SK-N-SH (cell line): Measurements from ENCODE around the gene FAM76B. TPM values are rescaled to one million over a fixed set of nuclear protein-coding genes. Genes with fewer than 3 reads are reported as not detected.

Experiments used
- CTCF ChIA-PET: fragments of 300-600, 350-600 bp; formaldehyde crosslinking; extraction: SDS; loops from one replicate; lab custom pipeline; 2021; lab: Yijun Ruan, JAX
- POLR2A ChIA-PET: fragments of 350-600 bp; sonication (Branson Sonifier 250); formaldehyde crosslinking; extraction: SDS; loops from one replicate; lab custom pipeline; 2020; ENCODE audit warnings: antibody characterized with exemption, inconsistent platforms; lab: Yijun Ruan, JAX
- DNase-seq: peaks from one replicate; pipeline ENCODE4 v3.0.0; 2012
- H2AFZ ChIP-seq: fragments of 200-600 bp; sonication (generic); 2 replicates; pipeline ENCODE4 v1.8.1; 2016; ENCODE audit warnings: antibody characterized with exemption, mild to moderate bottlenecking, low read depth
- H3F3A ChIP-seq: fragments of 200-600 bp; sonication (generic); replicated peaks from 2 replicates; pipeline ENCODE3; 2016; ENCODE audit warnings: antibody characterized with exemption, mild to moderate bottlenecking; ENCODE audit not compliant: insufficient read depth
- H3K27ac ChIP-seq, 2 experiments: fragments of 200-500 bp in 1 of 2; fragments of 200-600 bp in 1 of 2; sonication (Bioruptor generic) in 1 of 2; sonication (generic), shearing (Covaris generic) in 1 of 2; 2 replicates each; pipeline versions ENCODE4 v1.5.1 to v1.6.1; 2014 to 2016; ENCODE audit warnings: low read depth in 2 of 2, inconsistent platforms in 1 of 2, low read length in 1 of 2, mild to moderate bottlenecking in 1 of 2, mixed read lengths in 1 of 2
- H3K27me3 ChIP-seq: fragments of 200-600 bp; sonication (generic), shearing (Covaris generic); 2 replicates; pipeline ENCODE4 v1.6.1; 2016; ENCODE audit warnings: mixed run types; ENCODE audit not compliant: insufficient read depth
- H3K36me3 ChIP-seq, 2 experiments: fragments of 200-500 bp in 1 of 2; fragments of 200-600 bp in 1 of 2; sonication (Bioruptor generic) in 1 of 2; sonication (generic) in 1 of 2; replicated peaks in 1 of 2; 2 replicates each; pipeline versions ENCODE3 to v1.5.1; 2014 to 2016; ENCODE audit warnings: low read length in 1 of 2, mild to moderate bottlenecking in 1 of 2; ENCODE audit not compliant: insufficient read depth in 2 of 2, control insufficient read depth in 1 of 2
- H3K4me1 ChIP-seq, 2 experiments: fragments of 200-500 bp in 1 of 2; fragments of 200-600 bp in 1 of 2; sonication (Bioruptor generic) in 1 of 2; sonication (generic), shearing (Covaris generic) in 1 of 2; 2 replicates each; pipeline versions ENCODE4 v1.5.1 to v1.6.1; 2014 to 2016; ENCODE audit warnings: low read depth in 1 of 2, low read length in 1 of 2, mixed run types in 1 of 2; ENCODE audit not compliant: insufficient read depth in 2 of 2, control insufficient read depth in 1 of 2
- H3K4me2 ChIP-seq: fragments of 200-600 bp; sonication (generic), shearing (Covaris generic); 2 replicates; pipeline ENCODE4 v1.6.1; 2017; ENCODE audit warnings: mixed run types
- H3K4me3 ChIP-seq, 2 experiments: fragments of 200-500 bp in 1 of 2; fragments of 200-600 bp in 1 of 2; sonication (Bioruptor generic) in 1 of 2; sonication (generic), shearing (Covaris generic) in 1 of 2; 2 replicates each; pipeline versions ENCODE4 v1.5.1 to v1.8.1; 2014 to 2016; ENCODE audit warnings: low read depth in 2 of 2, inconsistent platforms in 1 of 2, low read length in 1 of 2, mild to moderate bottlenecking in 1 of 2, mixed read lengths in 1 of 2, moderate library complexity in 1 of 2
- H3K79me2 ChIP-seq: fragments of 200-600 bp; sonication (generic); 2 replicates; pipeline ENCODE4 v1.8.1; 2017; ENCODE audit warnings: mild to moderate bottlenecking; ENCODE audit not compliant: insufficient read depth
- H3K9ac ChIP-seq: fragments of 200-600 bp; sonication (generic); 2 replicates; pipeline ENCODE4 v1.6.1; 2017; ENCODE audit warnings: mixed run types
- H3K9me2 ChIP-seq: fragments of 200-600 bp; sonication (generic); 2 replicates; pipeline ENCODE4 v1.6.1; 2017; ENCODE audit warnings: mixed run types
- H3K9me3 ChIP-seq: fragments of 200-600 bp; sonication (generic); 2 replicates; pipeline ENCODE4 v1.6.1; 2017; ENCODE audit warnings: mixed run types, mild to moderate bottlenecking, moderate library complexity
- H4K20me1 ChIP-seq: fragments of 200-600 bp; sonication (generic); 2 replicates; pipeline ENCODE4 v1.6.1; 2017; ENCODE audit warnings: mild to moderate bottlenecking, mixed run types; ENCODE audit not compliant: insufficient read depth
- ELF1 ChIP-seq: IDR thresholded peaks from 2 replicates; pipeline ENCODE4 v1.4.0; 2012
- EZH2phosphoT487 ChIP-seq: fragments of 200-600 bp; sonication (generic); IDR thresholded peaks from 2 replicates; pipeline ENCODE4 v1.6.1; 2017; ENCODE audit warnings: low read depth, mixed run types, mild to moderate bottlenecking, antibody characterized with exemption, moderate library complexity, borderline replicate concordance
- FOXJ3 ChIP-seq: sonication (generic); formaldehyde crosslinking; IDR thresholded peaks from 2 replicates; pipeline ENCODE4 v1.5.1; 2020; ENCODE audit warnings: mild to moderate bottlenecking, missing genetic modification reagents
- GATA2 ChIP-seq: sonication (generic); formaldehyde crosslinking; IDR thresholded peaks from 2 replicates; pipeline ENCODE4 v1.5.0; 2020; ENCODE audit warnings: mild to moderate bottlenecking, missing genetic modification reagents
- MEF2A ChIP-seq: IDR thresholded peaks from 2 replicates; pipeline ENCODE4 v1.4.0; 2012; ENCODE audit warnings: low read depth, borderline replicate concordance
- MXI1 ChIP-seq: IDR thresholded peaks from 2 replicates; pipeline ENCODE4 v1.6.1; 2012; ENCODE audit warnings: mild to moderate bottlenecking, low read depth, low read length, improper control_type of control experiment
- POLR2AphosphoS5 ChIP-seq: IDR thresholded peaks from 2 replicates; pipeline ENCODE4 v1.6.1; 2012; ENCODE audit warnings: low read depth, low read length
- RAD21 ChIP-seq: IDR thresholded peaks from 2 replicates; pipeline ENCODE4 v1.6.1; 2012; ENCODE audit warnings: mild to moderate bottlenecking, low read length
- RCOR1 ChIP-seq: fragments of 150-350 bp; IDR thresholded peaks from 2 replicates; pipeline ENCODE4 v1.6.1; 2017; ENCODE audit warnings: antibody characterized with exemption, low read length
- RXRA ChIP-seq: IDR thresholded peaks from 2 replicates; pipeline ENCODE4 v1.4.0; 2012; ENCODE audit warnings: low read depth, mild to moderate bottlenecking, borderline replicate concordance
- SIN3A ChIP-seq: IDR thresholded peaks from 2 replicates; pipeline ENCODE4 v1.6.1; 2012; ENCODE audit warnings: low read depth, mild to moderate bottlenecking, low read length, moderate library complexity, borderline replicate concordance
- SMC3 ChIP-seq: IDR thresholded peaks from 2 replicates; pipeline ENCODE4 v1.6.1; 2012; ENCODE audit warnings: low read depth, low read length, improper control_type of control experiment
- YY1 ChIP-seq: IDR thresholded peaks from 2 replicates; pipeline ENCODE4 v1.4.0; 2012; ENCODE audit warnings: low read depth, mild to moderate bottlenecking
- WGBS: methylation state at CpG from one replicate; pipeline ENCODE4 v1.1.6; 2017; ENCODE audit warnings: low lambda C conversion rate; 5-methylcytosine and 5-hydroxymethylcytosine counted together
- polyA plus RNA-seq, 3 experiments: library from polyadenylated mRNA; depleted of rRNA; stranded (reverse); fragments of >200 nt; gene quantifications; 2 replicates each; pipeline ENCODE4 v1.2.3, GENCODE V29; 2012
- TF ChIP-seq, protein P1 (sequence below): fragments of 150-350 bp; IDR thresholded peaks from 2 replicates; pipeline ENCODE4 v1.6.1; 2016; ENCODE audit warnings: mild to moderate bottlenecking, low read depth, low read length
- TF ChIP-seq, protein P2 (sequence below): fragments of 150-350 bp; IDR thresholded peaks from 2 replicates; pipeline ENCODE4 v1.6.1; 2017; ENCODE audit warnings: antibody characterized with exemption, low read length, low read depth, borderline replicate concordance
- TF ChIP-seq, protein P3 (sequence below): IDR thresholded peaks from 2 replicates; pipeline ENCODE4 v1.4.0; 2012; ENCODE audit warnings: low read depth, borderline replicate concordance
- TF ChIP-seq, protein P4 (sequence below): fragments of 200-600 bp; sonication (generic); IDR thresholded peaks from 2 replicates; pipeline ENCODE4 v1.6.1; 2017; ENCODE audit warnings: antibody characterized with exemption, mild to moderate bottlenecking, moderate library complexity

FAM76B gene
- polyA plus RNA-seq, 1 of the 3 experiments (the other 2 are of a cell fraction) = 15.4 TPM

GRCh38 chr11:95790123-95790932 is 746 bp upstream of the FAM76B start, which contains the start of gene CEP57 (continued):
- TF ChIP-seq, protein P1, sequence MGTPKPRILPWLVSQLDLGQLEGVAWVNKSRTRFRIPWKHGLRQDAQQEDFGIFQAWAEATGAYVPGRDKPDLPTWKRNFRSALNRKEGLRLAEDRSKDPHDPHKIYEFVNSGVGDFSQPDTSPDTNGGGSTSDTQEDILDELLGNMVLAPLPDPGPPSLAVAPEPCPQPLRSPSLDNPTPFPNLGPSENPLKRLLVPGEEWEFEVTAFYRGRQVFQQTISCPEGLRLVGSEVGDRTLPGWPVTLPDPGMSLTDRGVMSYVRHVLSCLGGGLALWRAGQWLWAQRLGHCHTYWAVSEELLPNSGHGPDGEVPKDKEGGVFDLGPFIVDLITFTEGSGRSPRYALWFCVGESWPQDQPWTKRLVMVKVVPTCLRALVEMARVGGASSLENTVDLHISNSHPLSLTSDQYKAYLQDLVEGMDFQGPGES = peak; percentile 47
- no peak for TF ChIP-seq ELF1
- TF ChIP-seq, protein P2, sequence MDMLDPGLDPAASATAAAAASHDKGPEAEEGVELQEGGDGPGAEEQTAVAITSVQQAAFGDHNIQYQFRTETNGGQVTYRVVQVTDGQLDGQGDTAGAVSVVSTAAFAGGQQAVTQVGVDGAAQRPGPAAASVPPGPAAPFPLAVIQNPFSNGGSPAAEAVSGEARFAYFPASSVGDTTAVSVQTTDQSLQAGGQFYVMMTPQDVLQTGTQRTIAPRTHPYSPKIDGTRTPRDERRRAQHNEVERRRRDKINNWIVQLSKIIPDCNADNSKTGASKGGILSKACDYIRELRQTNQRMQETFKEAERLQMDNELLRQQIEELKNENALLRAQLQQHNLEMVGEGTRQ = no peak
- TF ChIP-seq POLR2AphosphoS5 = peak; percentile 57
- TF ChIP-seq, protein P3, sequence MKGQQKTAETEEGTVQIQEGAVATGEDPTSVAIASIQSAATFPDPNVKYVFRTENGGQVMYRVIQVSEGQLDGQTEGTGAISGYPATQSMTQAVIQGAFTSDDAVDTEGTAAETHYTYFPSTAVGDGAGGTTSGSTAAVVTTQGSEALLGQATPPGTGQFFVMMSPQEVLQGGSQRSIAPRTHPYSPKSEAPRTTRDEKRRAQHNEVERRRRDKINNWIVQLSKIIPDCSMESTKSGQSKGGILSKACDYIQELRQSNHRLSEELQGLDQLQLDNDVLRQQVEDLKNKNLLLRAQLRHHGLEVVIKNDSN = no peak
- TF ChIP-seq RCOR1 = no peak
- TF ChIP-seq MEF2A = no peak
- TF ChIP-seq RAD21 = no peak
- TF ChIP-seq SMC3 = no peak
- no peak for TF ChIP-seq EZH2phosphoT487

DNA sequence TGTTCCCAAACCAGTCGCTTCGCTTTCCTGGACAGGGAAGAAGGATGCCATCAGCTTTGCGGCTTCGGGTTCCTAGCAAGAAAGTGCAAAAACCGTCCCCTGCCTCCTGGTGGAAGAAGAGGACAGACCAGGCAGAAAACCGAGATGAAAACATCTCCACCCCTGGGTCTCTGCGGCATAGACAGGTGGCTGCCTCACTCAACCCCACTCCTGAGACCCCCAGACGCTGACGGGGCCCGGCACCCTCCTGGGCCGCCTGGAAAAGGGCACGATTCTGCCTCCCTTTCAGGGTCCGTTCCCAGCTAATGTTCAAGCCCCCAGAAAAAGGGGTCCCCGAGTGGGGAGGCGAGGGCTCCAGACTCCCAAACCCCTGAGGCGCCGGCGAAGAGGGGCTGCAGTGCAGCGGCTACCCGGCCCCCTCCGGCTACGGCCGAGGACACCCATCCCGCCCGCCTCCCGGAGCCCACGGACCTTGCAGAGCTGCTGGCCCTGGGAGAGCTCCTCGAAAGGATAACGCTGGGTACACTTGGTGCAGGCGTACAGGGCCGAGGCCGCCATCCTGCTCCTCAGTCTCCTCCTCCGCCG is 569 bp downstream of the FAM76B start:
- peaks cover 8 to 31% of the 10 kb centered on the region in 2 experiments for H3K4me1 ChIP-seq
- 3% methylated on average over 14 of the region's 34 CpGs for WGBS
- H3K27ac ChIP-seq = peak overlapping the region; percentile 84 to 97
- H3K9ac ChIP-seq = peak overlapping the region; percentile 93
- H3K36me3 ChIP-seq = peaks cover 34 to 35% of the 10 kb centered on the region in 2 experiments
- H3F3A ChIP-seq = peaks cover 8% of the 10 kb centered on the region
- no peaks in the 10 kb centered on the region for H3K27me3 ChIP-seq
- CTCF ChIA-PET = interaction anchor here (0.6 to 1.6 kb wide), 10 partner anchors 8 to 720 kb away, joined by 3 to 10 read pairs (median 3); partner anchors contain the start of gene SESN3
- DNase-seq = peak; percentile 49
- TF ChIP-seq MXI1 (0 out of 2 replicates have a peak, but pooled peaks have one; percentile 32), RXRA (no peak), YY1 (peak; percentile 68; the same call in 1 of the 2 replicates), FOXJ3 (0 out of 2 replicates have a peak, but pooled peaks have one; percentile 43), SMC3 (peak; percentile 21; the same call in 1 of the 2 replicates), RAD21 (peak; percentile 27), GATA2 (no peak; the same call in 1 of the 2 replicates), SIN3A (no peak)
- TF ChIP-seq, protein P4, sequence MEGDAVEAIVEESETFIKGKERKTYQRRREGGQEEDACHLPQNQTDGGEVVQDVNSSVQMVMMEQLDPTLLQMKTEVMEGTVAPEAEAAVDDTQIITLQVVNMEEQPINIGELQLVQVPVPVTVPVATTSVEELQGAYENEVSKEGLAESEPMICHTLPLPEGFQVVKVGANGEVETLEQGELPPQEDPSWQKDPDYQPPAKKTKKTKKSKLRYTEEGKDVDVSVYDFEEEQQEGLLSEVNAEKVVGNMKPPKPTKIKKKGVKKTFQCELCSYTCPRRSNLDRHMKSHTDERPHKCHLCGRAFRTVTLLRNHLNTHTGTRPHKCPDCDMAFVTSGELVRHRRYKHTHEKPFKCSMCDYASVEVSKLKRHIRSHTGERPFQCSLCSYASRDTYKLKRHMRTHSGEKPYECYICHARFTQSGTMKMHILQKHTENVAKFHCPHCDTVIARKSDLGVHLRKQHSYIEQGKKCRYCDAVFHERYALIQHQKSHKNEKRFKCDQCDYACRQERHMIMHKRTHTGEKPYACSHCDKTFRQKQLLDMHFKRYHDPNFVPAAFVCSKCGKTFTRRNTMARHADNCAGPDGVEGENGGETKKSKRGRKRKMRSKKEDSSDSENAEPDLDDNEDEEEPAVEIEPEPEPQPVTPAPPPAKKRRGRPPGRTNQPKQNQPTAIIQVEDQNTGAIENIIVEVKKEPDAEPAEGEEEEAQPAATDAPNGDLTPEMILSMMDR = peak; percentile 43
- peak overlapping the region; percentile 80 for H2AFZ ChIP-seq
- peak overlapping the region; percentile 94 for H3K4me2 ChIP-seq
- POLR2A ChIA-PET = interaction anchor here (0.7 to 2.0 kb wide), 7 partner anchors 11 to 731 kb away, joined by 3 to 9 read pairs (median 3); partner anchors contain the start of genes CCDC82, ENDOD1, JRKL and SRSF8
- H3K9me3 ChIP-seq = no peaks in the 10 kb centered on the region
- peak overlapping the region; percentile 84 to 96 for H3K4me3 ChIP-seq
- H3K9me2 ChIP-seq = no peaks in the 10 kb centered on the region
- H3K79me2 ChIP-seq = peaks cover 67% of the 10 kb centered on the region
- no peaks in the 10 kb centered on the region for H4K20me1 ChIP-seq
